Ishikawa (cell line): Measurements from ENCODE around the gene INAFM2.
A peak's percentile ranks its signal among the peaks of the same experiment; 100 is the strongest.

Source experiments
- CEBPB ChIP-seq: IDR thresholded peaks from 2 replicates; pipeline ENCODE4 v1.6.1; 2012
- CREB1 ChIP-seq: IDR thresholded peaks from 2 replicates; pipeline ENCODE4 v1.6.1; 2012; ENCODE audit warnings: low read depth
- EGR1 ChIP-seq: IDR thresholded peaks from 2 replicates; pipeline ENCODE4 v1.6.1; 2012
- EP300 ChIP-seq: IDR thresholded peaks from 2 replicates; pipeline ENCODE4 v1.6.1; 2012; ENCODE audit warnings: borderline replicate concordance
- FOXM1 ChIP-seq: IDR thresholded peaks from 2 replicates; pipeline ENCODE4 v1.6.1; 2012; ENCODE audit warnings: low read depth, borderline replicate concordance
- NFIC ChIP-seq: IDR thresholded peaks from 2 replicates; pipeline ENCODE4 v1.6.1; 2012
- RAD21 ChIP-seq: IDR thresholded peaks from 2 replicates; pipeline ENCODE4 v1.6.1; 2012; ENCODE audit warnings: low read depth
- REST ChIP-seq: IDR thresholded peaks from 2 replicates; pipeline ENCODE4 v1.6.1; 2012; ENCODE audit warnings: low read depth, mild to moderate bottlenecking
- TAF1 ChIP-seq: IDR thresholded peaks from 2 replicates; pipeline ENCODE4 v1.6.1; 2012; ENCODE audit warnings: low read depth, mild to moderate bottlenecking
- TCF12 ChIP-seq: IDR thresholded peaks from 2 replicates; pipeline ENCODE4 v1.6.1; 2012; ENCODE audit warnings: low read depth
- TEAD4 ChIP-seq: IDR thresholded peaks from 2 replicates; pipeline ENCODE4 v1.6.1; 2012
- YY1 ChIP-seq: IDR thresholded peaks from 2 replicates; pipeline ENCODE4 v1.6.1; 2012; ENCODE audit warnings: low read depth
- ZBTB7A ChIP-seq: IDR thresholded peaks from 2 replicates; pipeline ENCODE4 v1.6.1; 2012; ENCODE audit warnings: low read depth
- TF ChIP-seq, protein P1 (sequence below): IDR thresholded peaks from 2 replicates; pipeline ENCODE4 v1.6.1; 2012
- TF ChIP-seq, protein P2 (sequence below): IDR thresholded peaks from 2 replicates; pipeline ENCODE4 v1.6.1; 2012

INAFM2 gene

GRCh38 chr15:40343512-40343911, 20.0 kb downstream of the INAFM2 start:
- TF ChIP-seq CREB1 (no peak), TCF12 (no peak), EP300 (no peak), TAF1 (no peak), TEAD4 (no peak), EGR1 (no peak), REST (no peak), YY1 (no peak), FOXM1 (no peak), NFIC (no peak), ZBTB7A (no peak), CEBPB (no peak), RAD21 (no peak)
- TF ChIP-seq, protein P1, sequence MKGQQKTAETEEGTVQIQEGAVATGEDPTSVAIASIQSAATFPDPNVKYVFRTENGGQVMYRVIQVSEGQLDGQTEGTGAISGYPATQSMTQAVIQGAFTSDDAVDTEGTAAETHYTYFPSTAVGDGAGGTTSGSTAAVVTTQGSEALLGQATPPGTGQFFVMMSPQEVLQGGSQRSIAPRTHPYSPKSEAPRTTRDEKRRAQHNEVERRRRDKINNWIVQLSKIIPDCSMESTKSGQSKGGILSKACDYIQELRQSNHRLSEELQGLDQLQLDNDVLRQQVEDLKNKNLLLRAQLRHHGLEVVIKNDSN: no peak
- TF ChIP-seq, protein P2, sequence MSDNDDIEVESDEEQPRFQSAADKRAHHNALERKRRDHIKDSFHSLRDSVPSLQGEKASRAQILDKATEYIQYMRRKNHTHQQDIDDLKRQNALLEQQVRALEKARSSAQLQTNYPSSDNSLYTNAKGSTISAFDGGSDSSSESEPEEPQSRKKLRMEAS: no peak

GRCh38 chr15:40344217-40344616, 20.7 kb downstream of the INAFM2 start:
- TF ChIP-seq NFIC: no peak
- TF ChIP-seq REST: no peak
- no peak for TF ChIP-seq YY1

- no peak for TF ChIP-seq ZBTB7A
- no peak for TF ChIP-seq TAF1
- TF ChIP-seq RAD21: peak; percentile 83
Measured at GRCh38 chr15:40344631-40345120, 21.2 kb downstream of the INAFM2 start.

GRCh38 chr15:40345225-40345866, 21.9 kb downstream of the INAFM2 start:
- TF ChIP-seq TCF12: no peak
- TF ChIP-seq CREB1: no peak
- TF ChIP-seq TAF1: no peak

GRCh38 chr15:40345867-40346578, 22.5 kb downstream of the INAFM2 start:
- TF ChIP-seq NFIC: no peak
- TF ChIP-seq CEBPB: no peak
- TF ChIP-seq, protein P2: no peak

- TF ChIP-seq NFIC: no peak
- no peak for TF ChIP-seq FOXM1
- TF ChIP-seq EGR1: no peak
- no peak for TF ChIP-seq ZBTB7A
- TF ChIP-seq, protein P1: no peak
- no peak for TF ChIP-seq EP300
- TF ChIP-seq TAF1: no peak
- no peak for TF ChIP-seq CREB1
- TF ChIP-seq CEBPB: no peak
Measured at GRCh38 chr15:40346579-40347558, 23.4 kb downstream of the INAFM2 start.
